NCI-H345 (cell line): Measurements from ENCODE around the gene C1orf210.

Experiments used
- DNase-seq: peaks from one replicate; lab custom pipeline; 2025; lab: John Stamatoyannopoulos, UW

Gene C1orf210

GRCh38 chr1:43312663-43313515, 27.5 kb upstream of the C1orf210 start:
- no peak for DNase-seq

- DNase-seq = no peak
Observed at GRCh38 chr1:43312212-43312623, 26.8 kb upstream of the C1orf210 start.

DNA sequence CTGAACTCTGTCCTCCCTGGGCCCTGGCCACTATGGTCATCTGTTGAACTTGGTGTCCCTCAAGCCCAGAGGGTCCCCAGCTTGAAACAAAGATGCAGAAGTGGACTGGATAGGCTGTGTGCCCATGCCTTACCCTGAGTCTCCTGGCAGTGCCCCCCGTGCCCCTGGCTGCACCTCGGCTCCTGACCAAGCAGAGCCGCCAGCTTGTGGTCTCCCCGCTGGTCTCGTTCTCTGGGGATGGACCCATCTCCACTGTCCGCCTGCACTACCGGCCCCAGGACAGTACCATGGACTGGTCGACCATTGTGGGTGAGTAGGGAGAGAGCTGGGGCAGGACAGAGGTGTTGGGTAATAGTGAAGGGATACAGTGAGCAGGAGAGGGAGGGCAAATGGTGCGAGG, 26.1 kb upstream of the C1orf210 start:
- DNase-seq = no peak

- DNase-seq = no peak
Observed at GRCh38 chr1:43309405-43310025, 24.1 kb upstream of the C1orf210 start.

DNA sequence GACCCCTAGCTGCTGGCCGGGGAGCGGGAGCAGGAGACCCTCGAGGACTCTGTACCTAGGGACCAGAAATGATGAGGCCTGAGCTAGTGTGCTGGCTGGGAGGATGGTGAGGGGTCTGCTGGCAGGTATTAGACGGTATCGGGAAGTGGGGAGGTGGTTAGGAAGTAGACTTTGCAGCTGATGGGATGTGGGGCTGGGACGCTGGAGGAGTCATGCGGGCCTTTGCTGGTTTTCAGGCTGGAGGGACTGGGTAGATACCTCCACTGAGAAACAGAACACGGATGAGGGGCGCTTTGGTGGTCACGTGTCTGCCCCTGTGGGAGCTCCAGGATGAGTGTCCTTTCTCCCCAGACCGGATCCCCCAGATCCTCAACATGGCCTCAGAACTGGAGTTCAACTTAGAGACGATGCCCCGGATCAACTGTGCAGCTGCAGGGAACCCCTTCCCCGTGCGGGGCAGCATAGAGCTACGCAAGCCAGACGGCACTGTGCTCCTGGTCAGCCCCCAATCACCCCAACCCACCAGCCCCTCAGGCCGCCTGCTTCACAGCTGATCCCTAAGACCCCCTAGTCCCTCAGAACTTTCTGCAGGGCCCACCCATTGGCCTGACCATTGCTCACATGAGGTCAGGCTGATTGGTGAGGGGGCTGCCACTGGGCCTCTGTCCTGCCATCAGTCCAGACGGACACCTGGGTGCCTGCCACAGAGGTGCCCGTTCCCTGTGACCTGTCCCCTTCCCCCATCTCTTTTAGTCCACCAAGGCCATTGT, 23.4 kb upstream of the C1orf210 start:
- no peak for DNase-seq

DNA sequence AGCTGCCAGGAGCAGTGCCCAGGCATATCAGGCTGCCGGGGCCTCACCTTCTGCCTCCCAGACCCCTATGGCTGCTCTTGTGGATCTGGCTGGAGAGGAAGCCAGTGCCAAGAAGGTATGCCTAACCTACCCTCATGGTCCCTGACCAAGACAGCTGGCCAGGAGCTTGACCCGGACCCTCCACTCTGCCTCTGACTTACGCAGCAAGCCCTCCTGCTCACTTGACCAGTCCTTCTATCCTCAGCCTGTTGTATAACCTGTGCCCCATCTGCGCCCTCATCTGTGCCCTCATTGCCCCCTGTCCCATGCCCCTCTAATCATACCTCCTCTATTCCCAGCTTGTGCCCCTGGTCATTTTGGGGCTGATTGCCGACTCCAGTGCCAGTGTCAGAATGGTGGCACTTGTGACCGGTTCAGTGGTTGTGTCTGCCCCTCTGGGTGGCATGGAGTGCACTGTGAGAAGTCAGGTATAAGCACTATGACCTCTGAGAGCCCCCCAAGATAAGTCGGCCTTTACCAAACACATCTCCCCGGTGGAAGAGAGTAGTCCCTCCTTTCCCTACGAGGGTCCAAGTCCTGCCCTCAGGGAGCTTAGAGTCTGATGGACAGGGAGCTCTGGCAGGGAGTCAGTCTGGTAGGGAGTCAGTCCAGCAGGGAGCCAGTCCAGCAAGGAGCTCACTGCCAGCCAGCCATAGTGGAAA, 22.2 kb upstream of the C1orf210 start:
- DNase-seq = no peak

DNA sequence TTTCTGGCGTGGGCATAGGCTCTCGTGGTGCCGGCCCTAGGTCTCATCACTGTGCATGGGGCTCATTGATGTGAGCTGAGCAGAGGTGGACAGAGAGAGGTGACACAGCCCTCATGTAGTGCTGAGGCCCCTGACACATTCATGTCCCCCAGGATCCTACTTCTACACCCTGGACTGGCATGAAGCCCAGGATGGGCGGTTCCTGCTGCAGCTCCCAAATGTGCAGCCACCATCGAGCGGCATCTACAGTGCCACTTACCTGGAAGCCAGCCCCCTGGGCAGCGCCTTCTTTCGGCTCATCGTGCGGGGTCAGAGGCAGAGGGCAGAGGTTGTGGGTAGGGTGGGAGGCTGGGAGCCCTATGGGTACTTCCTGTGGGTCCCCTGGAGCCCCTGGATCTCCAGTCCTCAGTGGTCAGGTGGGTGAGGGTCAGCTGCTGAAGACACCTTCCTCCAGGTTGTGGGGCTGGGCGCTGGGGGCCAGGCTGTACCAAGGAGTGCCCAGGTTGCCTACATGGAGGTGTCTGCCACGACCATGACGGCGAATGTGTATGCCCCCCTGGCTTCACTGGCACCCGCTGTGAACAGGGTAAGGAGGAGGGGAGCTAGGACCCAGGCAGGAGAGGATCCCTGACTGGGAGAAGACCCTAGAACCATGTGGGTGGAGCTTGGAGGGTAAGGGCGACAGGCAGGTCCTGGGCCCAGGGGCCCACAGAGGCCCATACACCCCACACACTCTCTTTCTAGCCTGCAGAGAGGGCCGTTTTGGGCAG, 21.5 kb upstream of the C1orf210 start:
- DNase-seq = peak; percentile 60

- no peak for DNase-seq
Observed at GRCh38 chr1:43305926-43306687, 20.7 kb upstream of the C1orf210 start.

DNA sequence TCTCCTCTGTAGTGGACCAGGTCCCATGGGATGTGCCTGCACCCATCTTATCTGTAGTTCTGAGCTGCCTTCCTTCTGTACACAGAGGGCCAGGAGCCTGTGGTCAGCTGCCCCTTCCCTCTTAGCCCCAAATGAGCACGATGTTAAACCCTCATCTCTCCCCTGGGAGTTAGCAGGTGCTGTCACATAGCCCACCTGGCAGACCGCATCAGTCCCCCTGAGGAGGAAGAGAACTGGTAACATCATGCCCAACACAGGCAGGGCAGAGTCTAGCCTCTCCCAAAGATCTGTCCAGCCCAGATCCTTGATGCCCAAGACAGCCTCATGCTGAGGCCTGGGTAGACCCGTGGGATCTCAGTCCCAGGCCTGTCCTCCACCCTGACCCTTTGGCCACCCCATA, 20.1 kb upstream of the C1orf210 start:
- no peak for DNase-seq

DNA sequence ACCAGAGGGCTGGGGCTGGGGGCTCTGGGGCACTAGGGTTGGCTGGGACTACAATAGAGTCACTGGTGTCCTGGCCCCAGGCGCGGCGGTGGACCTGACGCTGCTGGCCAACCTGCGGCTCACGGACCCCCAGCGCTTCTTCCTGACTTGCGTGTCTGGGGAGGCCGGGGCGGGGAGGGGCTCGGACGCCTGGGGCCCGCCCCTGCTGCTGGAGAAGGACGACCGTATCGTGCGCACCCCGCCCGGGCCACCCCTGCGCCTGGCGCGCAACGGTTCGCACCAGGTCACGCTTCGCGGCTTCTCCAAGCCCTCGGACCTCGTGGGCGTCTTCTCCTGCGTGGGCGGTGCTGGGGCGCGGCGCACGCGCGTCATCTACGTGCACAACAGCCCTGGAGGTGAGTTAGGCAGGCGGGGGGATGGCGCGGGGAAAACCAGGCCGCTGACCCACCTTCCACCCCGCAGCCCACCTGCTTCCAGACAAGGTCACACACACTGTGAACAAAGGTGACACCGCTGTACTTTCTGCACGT, 19.5 kb upstream of the C1orf210 start:
- no peak for DNase-seq

DNA sequence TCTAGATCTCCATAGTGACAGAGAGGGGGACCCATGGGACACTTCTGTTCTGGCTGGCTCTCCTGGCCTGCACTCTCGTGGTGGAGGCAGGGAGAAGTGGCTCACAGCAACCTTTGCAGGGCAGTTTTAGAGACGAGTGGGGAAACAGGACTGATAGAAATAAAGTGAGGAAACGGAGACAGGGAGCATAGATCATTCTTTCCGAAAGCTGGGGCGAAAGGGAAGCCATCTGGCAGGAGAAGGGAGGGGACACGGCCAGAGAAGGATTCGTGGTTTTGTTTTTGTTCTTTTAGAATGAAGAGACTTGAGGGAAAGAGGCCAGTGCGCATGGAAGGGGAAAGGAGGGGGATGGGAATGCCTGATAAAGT, 18.9 kb upstream of the C1orf210 start:
- no peak for DNase-seq

- no peak for DNase-seq
Observed at GRCh38 chr1:43303471-43304313, 18.3 kb upstream of the C1orf210 start.

- no peak for DNase-seq
Observed at GRCh38 chr1:43302721-43303470, 17.5 kb upstream of the C1orf210 start.

- no peak for DNase-seq
Observed at GRCh38 chr1:43302201-43302600, 16.8 kb upstream of the C1orf210 start.

DNA sequence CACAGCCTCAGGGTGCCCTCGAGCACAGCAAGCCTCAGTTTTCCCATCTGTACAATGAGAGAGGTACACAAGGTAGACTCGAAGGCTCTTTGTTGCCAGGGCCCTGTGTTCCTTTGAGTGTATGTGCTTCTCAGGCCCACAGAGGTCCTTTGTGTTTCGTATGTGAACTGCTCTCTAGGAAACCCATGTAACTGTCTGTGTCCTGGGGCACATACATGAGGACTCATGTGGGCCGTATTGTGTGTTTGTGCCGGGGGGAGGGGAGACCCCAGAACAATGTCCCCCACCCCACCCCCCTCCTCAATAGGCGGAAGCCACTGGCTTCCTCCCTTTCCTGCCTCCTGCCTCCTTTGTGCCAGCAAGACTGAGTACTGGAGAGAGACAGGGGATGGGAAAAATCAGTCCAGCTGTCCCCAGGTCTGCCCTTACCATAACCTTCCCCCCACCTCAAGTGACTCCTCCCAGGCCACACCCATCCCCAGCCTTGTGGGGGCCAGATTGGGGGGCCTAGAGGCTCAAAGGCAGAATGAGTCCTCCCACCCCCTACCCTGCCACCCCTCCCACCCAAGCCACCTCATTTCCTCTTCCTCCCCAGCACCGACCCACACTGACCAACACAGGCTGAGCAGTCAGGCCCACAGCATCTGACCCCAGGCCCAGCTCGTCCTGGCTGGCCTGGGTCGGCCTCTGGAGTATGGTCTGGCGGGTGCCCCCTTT, 15.2 kb upstream of the C1orf210 start, which contains the start of gene TIE1:
TIE1 (plus strand) TSS at position 605 of the 717 bp plus-strand sequence; CDS start at position 695, 90 bp downstream.
- DNase-seq = no peak

- DNase-seq = no peak
Observed at GRCh38 chr1:43299101-43299500, 13.7 kb upstream of the C1orf210 start.

DNA sequence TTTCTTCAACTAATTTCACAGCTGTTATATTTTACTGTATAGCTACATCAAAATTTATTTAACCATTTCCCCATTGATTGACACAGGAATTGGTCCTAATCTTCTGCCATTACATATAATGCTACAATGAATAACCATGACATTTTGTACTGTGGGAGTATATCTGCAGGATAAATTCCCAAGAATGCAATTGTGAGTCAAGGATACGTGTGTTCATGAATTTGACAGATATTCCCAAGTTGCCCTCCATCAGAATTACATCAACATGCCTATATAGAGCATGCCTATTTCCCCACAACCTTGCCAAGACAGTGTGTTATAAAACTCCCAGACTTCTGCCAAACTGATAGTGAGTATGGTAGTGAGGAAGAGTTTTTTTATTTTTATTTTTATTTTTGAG, 12.7 kb upstream of the C1orf210 start:
- no peak for DNase-seq

GRCh38 chr1:43296207-43296606, 10.8 kb upstream of the C1orf210 start:
- no peak for DNase-seq
